GM21717 (cell line): ENCODE measurements around the gene ACER3.
"Not testable (repeated sequence)": the region's sequence is repeated elsewhere in the genome, so short reads cannot be mapped to it uniquely, and the experiment has no call there.

Experiments used
- ATAC-seq: cut with Tn5 transposase; IDR thresholded peaks from one replicate; pipeline ENCODE4 v1.9.1; 2021; ENCODE audit warnings: mild to moderate bottlenecking, moderate library complexity; ENCODE audit not compliant: unreplicated experiment

Gene ACER3

DNA sequence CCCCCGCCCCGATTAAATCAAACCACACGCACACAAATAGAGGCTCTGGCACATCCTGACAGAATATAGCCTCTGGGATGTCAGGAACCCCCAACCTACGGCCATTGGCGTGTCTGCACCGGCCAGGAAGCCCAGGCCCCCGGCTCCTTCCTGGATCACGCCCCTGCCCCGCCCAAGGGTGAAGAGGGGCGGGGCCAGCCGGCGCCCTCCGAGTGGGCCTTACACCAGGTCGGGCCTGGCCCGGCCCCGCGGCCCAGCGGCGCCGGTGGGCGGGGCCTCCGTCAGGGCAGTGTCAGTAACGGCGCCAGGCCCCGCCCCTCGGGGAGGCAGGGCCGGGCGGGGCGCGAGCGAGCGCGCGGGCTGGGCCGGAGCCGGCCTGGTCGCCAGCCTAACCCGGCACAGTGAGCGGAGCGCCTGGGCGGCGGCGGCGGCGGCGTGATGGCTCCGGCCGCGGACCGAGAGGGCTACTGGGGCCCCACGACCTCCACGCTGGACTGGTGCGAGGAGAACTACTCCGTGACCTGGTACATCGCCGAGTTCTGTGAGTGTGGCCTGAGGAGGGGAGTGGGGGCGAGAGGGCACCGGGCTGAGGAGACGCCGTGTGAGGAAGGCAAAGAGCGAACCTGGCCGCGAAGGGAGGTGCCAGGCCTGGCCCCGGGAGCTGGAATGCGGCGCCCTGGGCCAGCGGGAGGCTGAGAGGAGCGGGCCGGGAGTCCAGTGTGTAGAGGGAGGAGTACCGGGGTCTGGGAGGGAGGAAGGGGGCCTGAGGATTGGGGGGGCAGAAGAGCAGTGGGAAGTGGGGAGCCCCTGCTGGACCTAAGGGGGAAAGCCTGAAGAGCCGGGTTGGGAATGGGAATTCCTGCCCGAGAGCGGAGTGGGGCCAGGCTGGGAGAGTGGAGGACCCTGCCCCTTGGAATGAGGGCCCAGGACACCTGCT is at the start of gene ACER3:
Gene ACER3, plus strand, starts transcription at position 380 of the 937 bp plus-strand sequence. Its CDS starts 59 bp downstream, at position 439.
- peak; percentile 89 for ATAC-seq

DNA sequence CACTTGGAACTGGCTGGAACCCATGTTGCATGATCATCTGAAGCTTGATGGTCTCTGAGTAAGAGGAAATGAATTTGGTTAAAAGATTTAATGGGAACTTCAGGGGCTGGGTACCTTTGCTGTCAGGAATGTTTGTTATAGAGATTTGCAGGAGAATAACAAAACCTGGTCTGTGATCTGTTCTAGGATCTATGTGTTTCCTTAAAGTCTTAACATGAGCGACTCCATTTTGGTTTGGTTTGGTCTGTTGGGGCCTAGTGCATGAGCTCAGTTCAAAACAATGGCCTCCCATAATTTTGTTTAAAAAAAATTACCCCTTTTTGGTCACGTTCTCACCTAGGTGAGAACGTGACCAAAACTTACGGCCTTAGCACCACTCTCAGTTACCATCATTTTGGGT is 49.5 kb upstream of the ACER3 start:
- ATAC-seq = no peak

DNA sequence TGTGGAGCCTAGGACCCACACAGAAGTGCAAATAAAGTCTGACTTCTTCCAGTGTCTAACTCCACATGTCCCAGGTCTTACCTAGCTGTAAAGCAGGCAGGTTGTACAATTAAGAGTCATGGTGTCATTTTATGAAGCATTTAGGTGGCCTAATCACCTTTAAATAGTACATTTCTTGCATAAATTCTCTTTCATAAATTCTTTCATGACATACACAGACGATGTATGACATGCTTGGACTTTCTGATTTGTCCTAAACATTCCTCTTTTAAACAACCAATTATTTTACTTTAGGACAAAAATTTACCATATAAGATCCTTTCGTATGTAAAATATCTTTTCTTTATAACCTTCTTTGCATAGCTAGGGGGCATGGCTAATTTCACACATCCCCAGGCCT is 46.3 kb upstream of the ACER3 start:
- no peak for ATAC-seq

DNA sequence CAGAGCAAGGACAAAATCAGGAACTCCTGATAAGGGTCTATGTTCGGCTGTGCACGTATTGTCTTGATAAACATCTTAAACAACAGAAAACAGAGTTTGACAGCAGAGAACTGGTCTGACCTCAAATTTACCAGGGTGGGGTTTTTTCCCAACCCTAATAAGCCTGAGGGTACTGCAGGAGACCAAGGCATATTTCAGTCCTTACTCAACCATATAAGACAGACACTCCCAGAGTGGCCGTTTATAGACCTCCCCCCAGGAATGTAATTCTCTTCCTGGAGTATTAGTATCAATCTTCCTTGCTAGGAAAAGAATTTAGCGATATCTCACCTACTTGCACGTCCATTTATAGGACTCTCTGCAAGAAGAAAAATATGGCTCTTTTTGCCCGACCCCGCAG is 45.0 kb upstream of the ACER3 start:
- ATAC-seq = not testable (repeated sequence)

DNA sequence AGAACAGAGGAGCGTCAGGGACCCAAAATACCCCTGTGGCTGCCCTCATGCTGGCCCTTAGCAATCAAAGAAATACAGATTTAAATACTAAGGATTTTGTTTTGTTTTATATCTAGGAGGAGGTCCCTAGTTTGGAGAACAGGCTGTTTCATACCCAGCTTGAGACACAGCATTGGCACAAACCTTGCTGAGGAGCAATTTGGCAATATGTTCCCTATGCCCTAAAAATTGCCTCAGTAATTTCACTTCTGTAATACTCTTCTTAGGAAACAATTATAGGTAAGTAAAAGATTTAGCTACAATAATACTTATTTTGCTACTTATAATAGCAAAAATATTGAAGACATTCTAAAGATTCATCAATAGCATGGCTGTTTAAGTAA is 40.5 kb upstream of the ACER3 start:
- ATAC-seq = no peak

DNA sequence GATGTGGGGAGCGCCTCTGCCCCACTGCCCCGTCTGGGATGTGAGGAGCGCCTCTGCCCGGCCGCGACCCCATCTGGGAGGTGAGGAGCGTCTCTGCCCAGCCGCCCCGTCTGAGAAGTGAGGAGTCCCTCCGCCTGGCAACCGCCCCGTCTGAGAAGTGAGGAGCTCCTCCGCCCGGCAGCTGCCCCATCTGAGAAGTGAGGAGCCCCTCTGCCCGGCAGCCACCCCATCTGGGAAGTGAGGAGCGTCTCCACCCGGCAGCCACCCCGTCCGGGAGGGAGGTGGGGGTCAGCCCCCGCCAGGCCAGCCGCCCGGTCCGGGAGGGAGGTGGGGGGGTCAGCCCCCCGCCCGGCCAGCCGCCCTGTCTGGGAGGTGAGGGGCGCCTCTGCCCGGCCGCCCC is 39.3 kb upstream of the ACER3 start:
- not testable (repeated sequence) for ATAC-seq

DNA sequence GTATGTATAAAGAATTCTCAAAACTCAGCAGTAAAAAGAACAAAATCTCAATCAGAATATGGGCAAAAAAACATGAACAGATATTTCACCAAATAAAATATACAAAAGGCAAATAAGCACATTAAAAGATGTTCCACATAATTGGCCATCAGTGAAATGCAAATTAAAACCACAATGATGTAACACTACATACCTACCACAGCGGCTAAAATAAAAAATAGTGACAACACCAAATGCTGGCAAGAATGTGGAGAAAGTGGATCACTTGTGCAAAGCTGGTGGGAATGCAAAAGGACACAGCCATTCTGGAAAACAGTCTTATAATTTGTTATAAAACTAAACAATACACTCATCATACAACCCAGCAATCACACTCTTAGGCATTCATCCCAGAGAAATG is 38.3 kb upstream of the ACER3 start:
- ATAC-seq = no peak

DNA sequence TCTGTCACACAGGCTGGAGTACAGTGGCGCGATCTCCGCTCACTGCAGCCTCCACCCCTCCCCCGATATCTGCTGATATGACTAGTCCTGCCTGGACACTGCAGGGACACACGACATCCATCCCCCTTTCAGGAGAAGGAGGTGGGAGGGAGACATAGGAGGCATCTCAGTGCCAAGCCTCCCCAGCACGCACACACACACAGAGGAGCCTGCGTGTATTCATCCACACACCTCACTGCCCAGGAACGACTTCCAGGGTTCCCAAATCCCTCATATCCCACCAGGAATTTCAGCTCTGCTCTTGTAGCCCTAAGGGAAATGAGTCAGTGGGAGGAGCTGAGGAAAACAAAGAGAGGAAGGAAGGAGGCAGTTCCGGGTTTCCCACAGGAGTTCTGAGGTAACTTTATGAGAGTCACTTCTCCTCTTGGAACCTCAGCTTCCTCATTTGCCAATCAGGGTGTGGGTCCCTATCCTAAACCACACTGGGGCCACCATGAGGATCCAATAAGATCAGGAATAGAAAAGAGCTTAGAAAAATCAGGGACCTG is 37.2 kb upstream of the ACER3 start:
- no peak for ATAC-seq

DNA sequence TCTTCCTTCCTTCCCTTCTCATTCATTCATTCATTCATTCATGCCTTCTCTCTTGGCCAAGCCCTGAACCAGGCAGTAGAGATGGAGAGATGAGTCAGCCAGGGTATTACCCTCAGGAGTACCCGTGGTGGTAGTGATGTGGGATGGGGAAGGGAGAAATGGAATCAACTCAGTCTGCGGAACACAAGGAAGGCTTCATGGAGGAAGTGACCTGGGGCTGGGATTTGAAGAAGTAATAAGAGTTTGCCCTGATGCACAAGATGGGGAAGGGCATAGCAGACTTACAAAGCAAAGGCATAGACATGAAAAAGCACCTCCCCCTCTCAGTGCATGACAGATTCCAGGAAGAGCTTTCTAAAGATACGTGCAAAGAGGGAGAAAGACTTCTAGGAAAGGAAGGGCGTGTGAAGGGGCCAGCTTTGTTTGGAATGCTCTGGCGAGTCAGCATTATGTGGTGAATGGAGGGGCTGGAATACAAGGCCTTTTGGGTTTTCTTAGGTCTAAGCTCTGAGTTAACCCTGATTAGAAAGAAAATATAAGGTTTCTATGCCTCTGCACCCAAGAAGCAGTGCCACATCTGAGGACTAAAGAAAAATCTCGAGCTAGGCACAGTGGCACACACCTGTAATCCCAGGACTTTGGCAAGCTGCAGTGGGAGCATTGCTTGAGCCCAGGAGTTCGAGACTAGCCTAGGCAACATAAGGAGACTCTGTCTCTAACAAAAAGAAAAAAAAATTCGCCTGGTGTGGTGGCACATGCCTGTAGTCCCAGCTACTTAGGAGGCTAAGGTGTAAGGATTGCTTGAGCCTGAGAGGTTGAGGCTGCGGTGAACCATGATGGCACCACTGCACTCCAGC is 36.4 kb upstream of the ACER3 start:
- ATAC-seq = no peak

DNA sequence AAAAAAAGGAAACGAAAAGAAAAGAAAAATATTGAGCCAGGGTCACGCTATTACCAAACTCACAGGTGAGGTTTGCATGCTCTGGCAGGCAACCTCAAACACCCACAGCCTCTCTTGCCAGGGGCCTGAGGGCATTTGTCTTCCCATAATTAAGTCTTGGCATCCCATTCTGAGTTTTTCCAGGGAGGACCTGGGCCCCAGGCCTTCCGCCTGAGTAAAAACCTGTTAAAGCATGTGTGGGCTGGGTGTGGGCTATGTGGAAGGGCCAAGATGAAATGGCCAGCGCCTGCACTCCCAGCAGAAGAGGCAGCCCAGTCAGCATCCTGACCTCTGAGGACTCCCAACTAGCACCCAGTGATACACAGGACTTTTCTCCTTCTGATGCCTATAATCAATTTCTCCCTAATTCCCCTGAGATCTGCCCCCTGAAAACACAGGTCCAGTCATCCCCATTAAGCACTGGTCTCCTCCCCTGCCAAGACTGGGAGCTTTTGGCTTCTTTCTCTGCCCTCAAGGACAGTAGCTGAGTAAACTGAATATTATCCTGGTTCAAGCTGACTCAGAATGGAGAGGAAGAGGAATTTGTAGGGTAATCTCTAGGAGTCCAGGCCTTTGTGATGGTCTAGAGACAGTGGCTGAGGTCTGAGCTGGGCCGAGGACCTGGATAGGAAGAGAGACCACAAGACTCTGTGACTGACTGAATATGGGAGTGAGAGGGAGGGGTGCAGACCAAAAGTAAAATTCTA is 35.6 kb upstream of the ACER3 start:
- ATAC-seq = no peak

DNA sequence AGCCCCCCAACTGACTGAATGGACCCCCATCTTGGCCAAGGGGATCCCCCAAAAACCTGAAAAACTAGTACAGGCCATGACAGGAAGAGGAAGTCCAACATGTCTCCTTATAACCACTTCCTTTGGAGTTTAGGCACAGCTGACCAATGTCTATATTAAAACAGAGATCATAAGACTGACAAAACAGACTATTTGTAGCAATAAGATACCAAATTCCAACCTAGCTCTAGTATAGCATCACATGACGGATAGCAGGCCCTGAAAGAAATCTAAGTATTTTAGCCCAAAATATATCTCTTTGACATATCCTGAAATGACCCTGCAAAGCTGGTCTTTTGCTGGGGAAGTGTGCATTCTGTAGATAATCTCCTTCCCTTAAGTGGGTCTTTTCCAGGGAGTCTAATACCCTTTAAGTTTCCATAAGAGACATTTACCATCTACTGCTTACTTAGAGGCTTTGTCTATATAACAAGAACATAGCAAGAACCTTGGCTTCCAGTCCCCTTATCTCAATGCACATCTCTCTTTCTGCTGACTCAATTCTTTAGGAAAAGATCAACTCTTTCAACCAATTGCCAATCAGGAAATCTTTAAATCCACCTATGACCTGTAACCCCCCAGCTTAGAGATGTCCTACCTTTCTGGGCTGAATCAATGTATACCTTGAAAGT is 34.9 kb upstream of the ACER3 start:
- no peak for ATAC-seq

DNA sequence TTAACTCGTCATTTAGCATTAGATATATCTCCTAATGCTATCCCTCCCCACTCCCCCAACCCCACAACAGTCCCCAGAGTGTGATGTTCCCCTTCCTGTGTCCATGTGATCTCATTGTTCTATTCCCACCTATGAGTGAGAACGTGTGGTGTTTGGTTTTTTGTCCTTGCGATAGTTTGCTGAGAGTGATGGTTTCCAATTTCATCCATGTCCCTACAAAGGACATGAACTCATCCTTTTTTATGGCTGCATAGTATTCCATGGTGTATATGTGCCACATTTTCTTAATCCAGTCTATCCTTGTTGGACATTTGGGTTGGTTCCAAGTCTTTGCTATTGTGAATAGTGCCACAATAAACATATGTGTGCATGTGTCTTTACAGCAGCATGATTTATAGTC is 34.2 kb upstream of the ACER3 start:
- not testable (repeated sequence) for ATAC-seq

DNA sequence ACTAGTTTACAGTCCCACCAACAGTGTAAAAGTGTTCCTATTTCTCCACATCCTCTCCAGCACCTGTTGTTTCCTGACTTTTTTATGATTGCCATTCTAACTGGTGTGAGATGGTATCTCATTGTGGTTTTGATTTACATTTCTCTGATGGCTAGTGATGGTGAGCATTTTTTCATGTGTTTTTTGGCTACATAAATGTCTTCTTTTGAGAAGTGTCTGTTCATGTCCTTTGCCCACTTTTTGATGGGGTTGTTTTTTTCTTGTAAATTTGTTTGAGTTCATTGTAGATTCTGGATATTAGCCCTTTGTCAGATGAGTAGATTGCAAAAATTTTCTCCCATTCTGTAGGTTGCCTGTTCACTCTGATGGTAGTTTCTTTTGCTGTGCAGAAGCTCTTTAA is 33.7 kb upstream of the ACER3 start:
- not testable (repeated sequence) for ATAC-seq

DNA sequence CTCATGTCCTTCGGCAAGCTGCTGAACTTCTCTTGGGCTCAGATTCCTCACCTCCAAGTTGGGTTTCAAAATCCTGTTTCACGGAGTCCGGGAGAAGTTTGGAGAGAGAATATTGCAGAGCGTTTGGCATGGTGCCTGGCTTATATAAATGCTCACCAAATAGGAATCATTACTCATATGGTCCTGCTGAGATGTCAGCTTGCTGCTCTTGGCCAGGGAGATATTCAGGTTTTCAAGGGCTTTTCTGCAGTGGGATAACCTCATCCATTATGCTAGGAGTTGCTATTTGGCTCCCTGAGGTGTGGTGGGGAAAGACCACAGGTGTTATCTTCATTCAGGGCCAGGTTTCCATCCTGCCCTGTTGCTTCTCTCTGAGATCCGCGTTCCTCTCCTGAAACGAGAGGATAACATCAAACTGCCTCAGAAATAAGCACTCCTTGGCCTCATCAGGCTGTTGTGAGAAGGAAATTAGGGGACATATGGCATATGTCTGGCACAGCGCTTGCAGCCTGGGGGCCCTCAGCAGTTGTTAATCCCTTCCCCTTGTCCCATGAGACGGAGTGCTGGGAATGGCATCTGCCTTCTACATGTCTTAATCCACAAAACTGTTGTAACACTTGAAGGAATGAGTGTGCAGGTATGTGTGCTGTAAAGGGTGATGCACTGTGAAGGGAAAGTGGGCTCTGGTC is 29.9 kb upstream of the ACER3 start:
- ATAC-seq = no peak

DNA sequence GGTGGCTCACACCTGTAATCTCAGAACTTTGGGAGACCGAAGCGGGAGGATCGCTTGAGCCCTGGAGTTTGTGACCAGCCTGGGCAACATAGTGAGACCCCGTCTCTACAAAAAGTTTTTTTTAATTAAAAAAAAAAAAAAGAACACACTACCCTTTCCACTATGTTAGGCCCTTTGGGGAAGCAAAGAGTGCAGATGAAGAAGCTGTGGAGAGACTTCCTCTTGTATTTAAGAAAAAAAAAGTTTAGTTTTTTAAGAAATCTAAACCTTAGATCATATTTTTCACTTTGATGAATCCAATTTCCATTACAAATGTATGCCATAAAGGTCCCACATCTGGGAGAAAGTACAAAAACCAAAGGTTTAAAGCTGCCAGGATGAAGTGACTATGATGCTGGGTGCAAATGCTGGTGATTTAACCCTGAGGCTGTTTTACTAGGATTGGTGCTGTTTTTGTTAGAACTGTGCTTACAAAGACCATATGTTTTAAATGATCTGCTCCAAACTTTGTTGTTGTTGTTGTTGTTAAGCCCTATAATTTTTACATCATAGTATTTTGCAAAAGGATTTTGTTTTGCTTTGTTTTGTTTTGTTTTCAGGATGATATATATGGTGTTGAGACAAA is 28.9 kb upstream of the ACER3 start:
- no peak for ATAC-seq

DNA sequence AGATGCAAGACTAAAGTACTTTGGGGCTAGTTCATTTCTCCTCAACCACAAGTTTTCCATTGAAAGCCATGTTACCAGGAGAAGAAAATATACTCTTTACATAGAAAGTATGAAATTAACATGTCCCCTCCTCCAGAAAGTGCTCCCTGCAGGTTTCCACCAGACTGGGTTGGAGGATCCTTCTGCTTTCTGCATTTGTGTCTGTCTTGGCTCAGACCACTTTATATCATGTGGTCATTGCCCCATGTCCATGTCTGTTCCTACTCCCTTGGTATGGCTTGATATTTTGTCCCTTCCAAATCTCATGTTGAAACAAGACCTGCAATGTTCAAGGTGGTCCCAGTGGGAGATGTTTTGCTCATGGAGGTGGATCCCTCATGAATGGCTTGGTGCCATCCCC is 28.4 kb upstream of the ACER3 start:
- no peak for ATAC-seq

DNA sequence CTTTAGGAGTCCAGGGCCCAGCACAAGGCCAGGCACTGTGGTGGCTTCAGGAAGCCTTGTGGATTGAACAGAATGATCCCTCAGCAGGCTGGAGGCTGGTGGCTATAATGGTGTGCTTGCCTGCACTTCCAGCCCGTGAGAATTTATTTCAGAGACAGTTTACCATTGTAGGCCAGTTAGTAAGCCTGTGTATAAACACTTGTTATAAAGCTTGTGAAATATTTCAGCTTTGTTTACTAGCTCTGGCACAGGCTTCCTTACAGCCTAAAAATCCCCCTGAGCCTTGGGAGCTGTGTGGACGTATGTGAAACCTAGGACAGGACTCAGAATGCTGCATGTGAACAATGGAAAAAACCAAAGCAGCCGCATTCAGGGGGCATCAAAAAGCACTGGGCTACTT is 26.6 kb upstream of the ACER3 start:
- ATAC-seq = no peak

DNA sequence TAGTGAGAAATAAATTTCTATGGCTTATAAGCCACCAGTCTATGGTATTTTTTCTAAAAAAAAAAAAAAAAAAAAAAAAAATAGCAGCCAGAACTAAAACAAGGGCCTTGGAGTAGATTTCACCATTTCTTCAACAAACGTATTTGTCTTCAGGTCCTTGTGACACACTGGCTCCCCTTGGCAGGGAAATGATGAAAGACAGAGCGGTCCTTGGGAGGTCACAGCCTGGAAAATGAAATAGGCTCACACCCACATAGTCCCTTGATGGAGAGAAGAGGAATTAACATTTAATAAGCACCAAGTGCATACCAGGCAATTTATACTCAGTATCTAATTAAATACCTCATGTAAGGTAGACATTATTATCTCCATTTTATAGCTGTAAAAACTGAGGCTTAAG is 25.7 kb upstream of the ACER3 start:
- no peak for ATAC-seq

DNA sequence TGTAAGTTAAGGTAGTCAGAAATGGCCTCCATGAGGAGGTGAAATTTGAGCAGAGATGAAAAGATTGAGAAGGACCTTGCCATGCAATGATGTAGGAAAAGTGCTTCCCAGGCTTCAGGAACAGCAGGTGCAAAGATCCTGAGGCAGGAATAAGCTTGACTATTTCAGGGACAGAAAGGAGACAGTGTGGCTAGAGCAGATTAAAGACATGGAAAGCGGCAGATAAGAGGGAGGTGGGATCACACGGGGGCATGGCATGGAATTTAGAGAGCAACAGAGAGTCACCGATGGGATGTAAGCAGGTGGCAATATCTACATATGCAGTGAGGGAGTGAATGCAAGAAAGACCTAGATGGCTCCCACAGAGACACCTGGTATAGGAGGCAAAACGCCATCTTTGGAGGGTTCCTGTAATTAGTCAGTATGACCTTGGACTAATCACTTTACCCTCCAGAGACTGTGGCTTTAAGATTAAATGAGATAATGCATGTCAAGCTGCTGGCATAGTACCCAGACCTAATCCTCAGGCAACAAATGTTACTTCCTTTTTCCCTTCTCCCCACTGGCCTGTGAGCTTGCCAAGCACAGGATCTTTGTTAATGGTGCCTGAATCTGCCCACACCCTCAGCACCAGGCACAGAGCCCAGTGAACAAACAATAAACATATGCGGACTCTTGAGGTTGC is 24.6 kb upstream of the ACER3 start:
- no peak for ATAC-seq
